HL-60 (cell line): ENCODE measurements around the gene PIK3R1.

ENCODE experiments used
- DNase-seq, 2 experiments: peaks; one replicate each; pipeline ENCODE4 v3.0.0-alpha.2; 2010 to 2020; ENCODE audit warnings: low read depth in 1 of 2, low spot score in 1 of 2
- H3K27ac ChIP-seq: fragments of 250-450 bp; sonication (Bioruptor Pico); replicated peaks from 2 replicates; pipeline ENCODE4 v1.5.1; 2020; ENCODE audit warnings: mild to moderate bottlenecking, moderate library complexity
- H3K27me3 ChIP-seq: fragments of 250-450 bp; sonication (Bioruptor Pico); 2 replicates; pipeline ENCODE4 v1.5.1; 2021; ENCODE audit warnings: mild to moderate bottlenecking, moderate library complexity; ENCODE audit not compliant: insufficient read depth, poor library complexity, severe bottlenecking
- H3K4me3 ChIP-seq: replicated peaks from 2 replicates; pipeline ENCODE4 v1.5.1; 2011; ENCODE audit warnings: mild to moderate bottlenecking, control low read depth, low read length; ENCODE audit not compliant: insufficient read depth
- GABPA ChIP-seq: IDR thresholded peaks from 2 replicates; pipeline ENCODE4 v1.6.1; 2012; ENCODE audit warnings: low read depth
- POLR2AphosphoS5 ChIP-seq: IDR thresholded peaks from 2 replicates; pipeline ENCODE4 v1.6.1; 2012; ENCODE audit warnings: low read depth
- SPI1 ChIP-seq: IDR thresholded peaks from 2 replicates; pipeline ENCODE4 v1.6.1; 2012; ENCODE audit warnings: low read depth, mild to moderate bottlenecking, borderline replicate concordance
- TF ChIP-seq, protein P1 (sequence below): IDR thresholded peaks from one replicate; pipeline ENCODE4 v1.5.1; 2011; ENCODE audit warnings: low read length, control low read depth, inconsistent platforms; ENCODE audit not compliant: insufficient read depth
- TF ChIP-seq, protein P2 (sequence below): IDR thresholded peaks from 2 replicates; pipeline ENCODE4 v1.6.1; 2012; ENCODE audit warnings: low read depth; ENCODE audit not compliant: insufficient replicate concordance

PIK3R1 gene

DNA sequence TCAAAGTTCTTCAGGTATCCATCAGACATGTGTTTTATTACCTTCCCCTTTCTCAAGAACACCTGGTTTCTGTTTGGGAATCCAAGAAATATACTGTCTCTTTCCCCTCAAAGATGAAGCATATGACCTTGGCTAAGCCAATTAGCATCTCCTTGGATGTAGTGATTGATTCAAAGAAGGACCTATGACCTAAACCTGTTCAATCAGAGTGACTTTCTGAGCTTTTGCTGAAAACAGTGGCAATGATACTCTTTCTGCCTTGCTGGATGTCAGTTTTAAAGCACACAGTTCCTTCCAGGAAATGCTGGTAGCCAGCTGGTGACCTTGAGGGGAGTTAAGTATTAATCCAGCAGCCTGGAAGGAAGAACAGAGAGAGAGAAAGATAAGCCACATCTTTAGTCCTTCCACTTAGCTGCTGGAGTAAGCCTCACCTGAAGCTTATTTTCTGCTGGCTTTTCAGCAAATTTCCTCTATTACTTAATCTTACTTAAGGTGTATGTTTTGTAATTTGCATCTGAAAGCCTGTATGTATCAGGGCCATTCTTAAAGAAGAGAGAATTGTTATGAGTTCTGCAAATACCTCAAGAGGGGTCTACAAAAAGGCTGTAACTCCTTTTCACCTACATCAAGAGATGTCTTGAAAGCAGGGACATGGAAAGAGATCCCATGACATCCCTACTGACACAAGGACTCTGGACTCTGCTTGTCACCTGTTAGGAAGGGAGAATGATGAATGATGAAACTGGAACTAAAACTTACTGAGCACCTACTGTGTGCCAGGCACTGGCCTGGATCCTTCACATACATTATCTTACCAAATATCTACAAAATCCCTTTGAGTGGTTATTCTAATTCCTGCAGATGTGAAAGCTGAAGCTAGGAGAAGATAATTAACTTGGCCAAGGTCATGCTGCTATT lies 35.2 kb upstream of the PIK3R1 start:
- H3K27ac ChIP-seq: no peak overlapping the region
- H3K4me3 ChIP-seq: no peak overlapping the region
- TF ChIP-seq, protein P1, sequence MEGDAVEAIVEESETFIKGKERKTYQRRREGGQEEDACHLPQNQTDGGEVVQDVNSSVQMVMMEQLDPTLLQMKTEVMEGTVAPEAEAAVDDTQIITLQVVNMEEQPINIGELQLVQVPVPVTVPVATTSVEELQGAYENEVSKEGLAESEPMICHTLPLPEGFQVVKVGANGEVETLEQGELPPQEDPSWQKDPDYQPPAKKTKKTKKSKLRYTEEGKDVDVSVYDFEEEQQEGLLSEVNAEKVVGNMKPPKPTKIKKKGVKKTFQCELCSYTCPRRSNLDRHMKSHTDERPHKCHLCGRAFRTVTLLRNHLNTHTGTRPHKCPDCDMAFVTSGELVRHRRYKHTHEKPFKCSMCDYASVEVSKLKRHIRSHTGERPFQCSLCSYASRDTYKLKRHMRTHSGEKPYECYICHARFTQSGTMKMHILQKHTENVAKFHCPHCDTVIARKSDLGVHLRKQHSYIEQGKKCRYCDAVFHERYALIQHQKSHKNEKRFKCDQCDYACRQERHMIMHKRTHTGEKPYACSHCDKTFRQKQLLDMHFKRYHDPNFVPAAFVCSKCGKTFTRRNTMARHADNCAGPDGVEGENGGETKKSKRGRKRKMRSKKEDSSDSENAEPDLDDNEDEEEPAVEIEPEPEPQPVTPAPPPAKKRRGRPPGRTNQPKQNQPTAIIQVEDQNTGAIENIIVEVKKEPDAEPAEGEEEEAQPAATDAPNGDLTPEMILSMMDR: no peak
- TF ChIP-seq POLR2AphosphoS5 (no peak), GABPA (no peak), SPI1 (no peak)
- TF ChIP-seq, protein P2, sequence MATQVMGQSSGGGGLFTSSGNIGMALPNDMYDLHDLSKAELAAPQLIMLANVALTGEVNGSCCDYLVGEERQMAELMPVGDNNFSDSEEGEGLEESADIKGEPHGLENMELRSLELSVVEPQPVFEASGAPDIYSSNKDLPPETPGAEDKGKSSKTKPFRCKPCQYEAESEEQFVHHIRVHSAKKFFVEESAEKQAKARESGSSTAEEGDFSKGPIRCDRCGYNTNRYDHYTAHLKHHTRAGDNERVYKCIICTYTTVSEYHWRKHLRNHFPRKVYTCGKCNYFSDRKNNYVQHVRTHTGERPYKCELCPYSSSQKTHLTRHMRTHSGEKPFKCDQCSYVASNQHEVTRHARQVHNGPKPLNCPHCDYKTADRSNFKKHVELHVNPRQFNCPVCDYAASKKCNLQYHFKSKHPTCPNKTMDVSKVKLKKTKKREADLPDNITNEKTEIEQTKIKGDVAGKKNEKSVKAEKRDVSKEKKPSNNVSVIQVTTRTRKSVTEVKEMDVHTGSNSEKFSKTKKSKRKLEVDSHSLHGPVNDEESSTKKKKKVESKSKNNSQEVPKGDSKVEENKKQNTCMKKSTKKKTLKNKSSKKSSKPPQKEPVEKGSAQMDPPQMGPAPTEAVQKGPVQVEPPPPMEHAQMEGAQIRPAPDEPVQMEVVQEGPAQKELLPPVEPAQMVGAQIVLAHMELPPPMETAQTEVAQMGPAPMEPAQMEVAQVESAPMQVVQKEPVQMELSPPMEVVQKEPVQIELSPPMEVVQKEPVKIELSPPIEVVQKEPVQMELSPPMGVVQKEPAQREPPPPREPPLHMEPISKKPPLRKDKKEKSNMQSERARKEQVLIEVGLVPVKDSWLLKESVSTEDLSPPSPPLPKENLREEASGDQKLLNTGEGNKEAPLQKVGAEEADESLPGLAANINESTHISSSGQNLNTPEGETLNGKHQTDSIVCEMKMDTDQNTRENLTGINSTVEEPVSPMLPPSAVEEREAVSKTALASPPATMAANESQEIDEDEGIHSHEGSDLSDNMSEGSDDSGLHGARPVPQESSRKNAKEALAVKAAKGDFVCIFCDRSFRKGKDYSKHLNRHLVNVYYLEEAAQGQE: no peak
- no peak for DNase-seq
- no peaks in the 10 kb centered on the region for H3K27me3 ChIP-seq

DNA sequence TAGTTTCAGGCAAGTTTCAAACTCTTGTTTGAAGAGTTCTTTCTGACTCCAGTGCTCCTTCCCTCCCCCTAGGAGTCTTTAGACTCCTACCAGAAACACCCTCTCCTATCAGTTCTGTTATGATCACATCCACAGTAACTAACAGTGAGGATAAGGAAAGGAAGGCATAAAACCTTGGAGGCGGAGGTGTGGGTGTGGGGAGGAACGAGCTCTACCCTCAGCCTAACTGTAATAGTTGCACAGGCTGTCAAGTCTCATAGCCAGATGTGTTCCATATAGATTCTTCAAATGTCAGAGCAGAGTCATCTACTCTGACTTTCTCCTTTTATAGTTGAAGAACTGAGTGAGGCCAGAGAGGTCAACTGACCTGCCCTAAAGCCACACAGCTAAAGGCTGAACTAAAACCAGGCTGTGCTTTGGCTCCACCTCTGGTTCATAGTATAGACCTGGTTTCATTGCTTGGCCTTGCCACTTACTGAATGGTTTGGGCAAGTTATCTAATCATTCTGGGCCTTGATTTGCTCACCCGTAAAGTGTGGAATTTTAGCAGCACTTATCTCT lies 34.4 kb upstream of the PIK3R1 start:
- no peak for DNase-seq
- H3K27ac ChIP-seq: no peak overlapping the region
- H3K4me3 ChIP-seq: no peak overlapping the region
- TF ChIP-seq POLR2AphosphoS5 (no peak), SPI1 (no peak), GABPA (no peak)
- TF ChIP-seq, protein P2: no peak
- TF ChIP-seq, protein P1: no peak
- no peaks in the 10 kb centered on the region for H3K27me3 ChIP-seq

DNA sequence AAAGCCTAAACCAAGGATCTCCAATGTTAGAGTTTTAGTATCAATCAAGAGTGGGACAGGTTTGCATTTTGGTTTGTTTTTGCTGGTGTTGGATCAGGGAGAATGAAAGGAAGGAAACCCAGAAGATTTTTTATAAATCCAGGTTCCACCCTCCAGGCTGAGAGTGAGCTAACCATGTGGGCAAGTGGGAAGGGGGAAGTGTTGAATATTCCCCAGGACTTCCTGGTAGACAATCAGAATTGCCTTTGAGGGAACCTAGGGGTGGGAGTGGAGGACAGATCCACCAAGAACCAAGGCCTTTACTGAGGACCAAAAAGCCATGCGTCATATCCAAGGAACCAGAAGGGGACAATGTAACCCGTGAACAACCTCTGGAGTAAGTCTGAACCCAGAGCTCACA lies 33.5 kb upstream of the PIK3R1 start:
- no peak for DNase-seq
- no peak overlapping the region for H3K27ac ChIP-seq
- H3K27me3 ChIP-seq: no peaks in the 10 kb centered on the region
- no peak for TF ChIP-seq GABPA
- TF ChIP-seq POLR2AphosphoS5: no peak
- TF ChIP-seq, protein P1: no peak
- TF ChIP-seq, protein P2: no peak
- TF ChIP-seq SPI1: no peak
- no peak overlapping the region for H3K4me3 ChIP-seq
